Measurements from ENCODE around the gene ABLIM3. TPM values are rescaled to one million over a fixed set of nuclear protein-coding genes. Genes with fewer than 3 reads are reported as not detected.
A peak's percentile ranks its signal among the peaks of the same experiment; 100 is the strongest.

Gene ABLIM3
- total RNA-seq, 1 experiment from 2014 or later = 111 TPM

- Histone ChIP-seq H3K4me3 (no peak overlapping the region), H3K27me3 (ENCODE audit: insufficient read depth, low read depth) (no peaks in the 10 kb centered on the region), H3K9me2 (ENCODE audit: insufficient read depth) (no peaks in the 10 kb centered on the region), H3F3A (ENCODE audit: insufficient read depth, low read depth) (peaks cover 22% of the 10 kb centered on the region), H3K36me3 (ENCODE audit: low read depth) (peaks cover 30% of the 10 kb centered on the region), H3K79me2 (ENCODE audit: low read depth) (peaks cover 100% of the 10 kb centered on the region), H3K4me2 (no peak overlapping the region), H3K27ac (no peak overlapping the region), H2AFZ (no peak overlapping the region), H3K9me3 (ENCODE audit: insufficient read depth, low read depth) (peaks cover 19% of the 10 kb centered on the region; the same call in 1 of the 2 replicates), H3K4me1 (replicated peaks; ENCODE audit: insufficient read depth) (peaks cover 80% of the 10 kb centered on the region), H4K20me1 (ENCODE audit: insufficient read depth) (no peaks in the 10 kb centered on the region)
- intact Hi-C loops (cut with micrococcal nuclease; ENCODE audit: unreplicated experiment) = no loop called here
- ChIA-PET POLR2A (ENCODE audit: unreplicated experiment) (no interaction called here), CTCF (interaction anchor here (0.5 kb wide), 1 partner anchor 749 kb away, joined by 5 read pairs; no protein-coding TSS in a partner anchor)
- TF ChIP-seq CTCF (conservative IDR thresholded peaks at IDR 0.05) (no peak), EZH2 (IDR thresholded peaks at IDR 0.05; ENCODE audit: low read depth) (no peak)
- no peak for DNase-seq
- BruUV-seq (replicated peaks) = no TSS peak
These were observed 6.4 kb downstream of the ABLIM3 start for GRCh38 chr5:149147676-149148075.

GRCh38 chr5:149149942-149150341 is 8.6 kb downstream of the ABLIM3 start:
- H3K27me3 ChIP-seq (ENCODE audit: insufficient read depth, low read depth) = no peaks in the 10 kb centered on the region
- ChIA-PET CTCF (interaction anchor here (0.9 to 1.3 kb wide), 3 partner anchors 9 to 83 kb away, joined by 3 read pairs; partner anchors contain the start of gene ABLIM3), POLR2A (ENCODE audit: unreplicated experiment) (no interaction called here)
- no peak for DNase-seq
- peak overlapping the region; percentile 51 for H3K27ac ChIP-seq
- peaks cover 100% of the 10 kb centered on the region for H3K79me2 ChIP-seq (ENCODE audit: low read depth)
- peaks cover 19% of the 10 kb centered on the region; the same call in 1 of the 2 replicates for H3K9me3 ChIP-seq (ENCODE audit: insufficient read depth, low read depth)
- BruUV-seq (replicated peaks) = no TSS peak
- H3K4me1 ChIP-seq (replicated peaks; ENCODE audit: insufficient read depth) = peaks cover 84% of the 10 kb centered on the region
- H3F3A ChIP-seq (ENCODE audit: insufficient read depth, low read depth) = peaks cover 26% of the 10 kb centered on the region
- no peaks in the 10 kb centered on the region for H4K20me1 ChIP-seq (ENCODE audit: insufficient read depth)
- TF ChIP-seq EZH2 (IDR thresholded peaks at IDR 0.05; ENCODE audit: low read depth) (no peak), CTCF (conservative IDR thresholded peaks at IDR 0.05) (no peak)
- no peak overlapping the region for H2AFZ ChIP-seq
- intact Hi-C loops (cut with micrococcal nuclease; ENCODE audit: unreplicated experiment) = no loop called here
- H3K9me2 ChIP-seq (ENCODE audit: insufficient read depth) = no peaks in the 10 kb centered on the region
- no peak overlapping the region for H3K4me3 ChIP-seq
- peaks cover 34% of the 10 kb centered on the region for H3K36me3 ChIP-seq (ENCODE audit: low read depth)
- H3K4me2 ChIP-seq = peak overlapping the region; percentile 21

- Histone ChIP-seq H3F3A (ENCODE audit: insufficient read depth, low read depth) (peaks cover 26% of the 10 kb centered on the region), H3K9me3 (ENCODE audit: insufficient read depth, low read depth) (peaks cover 19% of the 10 kb centered on the region; the same call in 1 of the 2 replicates), H4K20me1 (ENCODE audit: insufficient read depth) (no peaks in the 10 kb centered on the region), H3K27ac (peak overlapping the region; percentile 51), H3K9me2 (ENCODE audit: insufficient read depth) (no peaks in the 10 kb centered on the region), H2AFZ (no peak overlapping the region), H3K79me2 (ENCODE audit: low read depth) (peaks cover 100% of the 10 kb centered on the region), H3K4me3 (no peak overlapping the region), H3K4me2 (peak overlapping the region; percentile 21), H3K27me3 (ENCODE audit: insufficient read depth, low read depth) (no peaks in the 10 kb centered on the region), H3K36me3 (ENCODE audit: low read depth) (peaks cover 34% of the 10 kb centered on the region), H3K4me1 (replicated peaks; ENCODE audit: insufficient read depth) (peaks cover 79% of the 10 kb centered on the region)
- ChIA-PET POLR2A (ENCODE audit: unreplicated experiment) (no interaction called here), CTCF (interaction anchor here (1.1 kb wide), 1 partner anchor 9 kb away, joined by 3 read pairs; the partner anchor contains the start of gene ABLIM3)
- intact Hi-C loops (cut with micrococcal nuclease; ENCODE audit: unreplicated experiment) = no loop called here
- DNase-seq = peak in 1 of 2 experiments; percentile 68
- TF ChIP-seq EZH2 (IDR thresholded peaks at IDR 0.05; ENCODE audit: low read depth) (no peak), CTCF (conservative IDR thresholded peaks at IDR 0.05) (no peak)
- no TSS peak for BruUV-seq (replicated peaks)
These were observed 9.2 kb downstream of the ABLIM3 start for GRCh38 chr5:149150457-149150856.
